ENCODE results near the gene TRIM63. TPM values are rescaled to one million over a fixed set of nuclear protein-coding genes. Genes with fewer than 3 reads are reported as not detected.

Gene TRIM63
- total and polyA plus RNA-seq, 2 of the 13 experiments (the other 11 are each of a cell fraction or from before 2014, with no cell fraction given): not detected

DNA sequence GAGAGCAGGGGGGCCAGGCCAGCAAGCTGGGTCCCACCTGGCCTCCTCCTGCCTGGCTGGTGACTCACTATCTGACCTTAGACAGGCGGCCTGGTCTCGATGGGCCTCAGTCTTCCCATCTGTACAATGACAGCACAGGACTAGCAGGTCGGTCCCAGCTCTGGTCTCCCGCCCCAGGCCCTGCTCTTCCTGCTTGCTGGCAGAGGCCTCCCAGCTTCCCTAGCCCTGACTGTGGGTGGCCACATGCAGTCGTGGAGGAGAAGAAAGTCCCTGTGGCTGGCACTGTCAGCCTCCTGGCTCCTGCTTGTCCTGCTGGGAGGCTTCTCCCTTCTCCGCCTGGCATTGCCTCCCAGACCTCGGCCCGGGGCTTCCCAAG lies 45.0 kb downstream of the TRIM63 start (continued):
- TF ChIP-seq ZNF121 (CRISPR knock-in tag; IDR thresholded peaks at IDR 0.05) (no peak), ZNF577 (CRISPR knock-in tag; IDR thresholded peaks at IDR 0.05; ENCODE audit: borderline replicate concordance, low read depth) (no peak), ZNF20 (CRISPR knock-in tag; IDR thresholded peaks at IDR 0.05) (no peak), SOX6 (IDR thresholded peaks at IDR 0.05) (no peak), SOX6 (CRISPR knock-in tag; IDR thresholded peaks at IDR 0.05) (no peak), KDM3A (CRISPR knock-in tag; IDR thresholded peaks at IDR 0.05; ENCODE audit: low read depth) (no peak), ZNF563 (CRISPR knock-in tag; IDR thresholded peaks at IDR 0.05) (no peak), CBX2 (IDR thresholded peaks at IDR 0.05; ENCODE audit: low read depth, low read length) (no peak), CBX2 (CRISPR knock-in tag; IDR thresholded peaks at IDR 0.05; ENCODE audit: low read depth) (no peak), HES4 (CRISPR knock-in tag; IDR thresholded peaks at IDR 0.05; ENCODE audit: borderline replicate concordance) (no peak), NPAS2 (CRISPR knock-in tag; IDR thresholded peaks at IDR 0.05; ENCODE audit: borderline replicate concordance) (no peak), RBM39 (IDR thresholded peaks at IDR 0.05; ENCODE audit: low read depth, low read length, poor library complexity, severe bottlenecking) (no peak), ZNF263 (CRISPR knock-in tag; IDR thresholded peaks at IDR 0.05) (no peak), ZNF614 (CRISPR knock-in tag; IDR thresholded peaks at IDR 0.05; ENCODE audit: borderline replicate concordance) (no peak), ZNF703 (CRISPR knock-in tag; IDR thresholded peaks at IDR 0.05; ENCODE audit: borderline replicate concordance) (no peak; the same call in 1 of the 2 replicates), THAP11 (CRISPR knock-in tag; IDR thresholded peaks at IDR 0.05) (0 out of 2 replicates have a peak, but pooled peaks have one; percentile 5), DNMT1 (CRISPR knock-in tag; IDR thresholded peaks at IDR 0.05) (no peak), ZNF468 (CRISPR knock-in tag; IDR thresholded peaks at IDR 0.05) (no peak), SALL2 (CRISPR knock-in tag; IDR thresholded peaks at IDR 0.05) (no peak), TRIM24 (CRISPR knock-in tag; IDR thresholded peaks at IDR 0.05) (no peak), YY1 (IDR thresholded peaks at IDR 0.05; ENCODE audit: insufficient read depth, insufficient replicate concordance, low read depth, low read length) (no peak), ZSCAN31 (CRISPR knock-in tag; IDR thresholded peaks at IDR 0.05; ENCODE audit: low read depth) (no peak), ELF1 (CRISPR knock-in tag; IDR thresholded peaks at IDR 0.05) (no peak), ZMAT3 (CRISPR knock-in tag; conservative IDR thresholded peaks at IDR 0.05) (no peak)
- TF ChIP-seq, protein P1, sequence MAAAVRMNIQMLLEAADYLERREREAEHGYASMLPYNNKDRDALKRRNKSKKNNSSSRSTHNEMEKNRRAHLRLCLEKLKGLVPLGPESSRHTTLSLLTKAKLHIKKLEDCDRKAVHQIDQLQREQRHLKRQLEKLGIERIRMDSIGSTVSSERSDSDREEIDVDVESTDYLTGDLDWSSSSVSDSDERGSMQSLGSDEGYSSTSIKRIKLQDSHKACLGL (CRISPR knock-in tag; IDR thresholded peaks at IDR 0.05): 0 out of 2 replicates have a peak, but pooled peaks have one; percentile 47
- TF ChIP-seq, protein P2, sequence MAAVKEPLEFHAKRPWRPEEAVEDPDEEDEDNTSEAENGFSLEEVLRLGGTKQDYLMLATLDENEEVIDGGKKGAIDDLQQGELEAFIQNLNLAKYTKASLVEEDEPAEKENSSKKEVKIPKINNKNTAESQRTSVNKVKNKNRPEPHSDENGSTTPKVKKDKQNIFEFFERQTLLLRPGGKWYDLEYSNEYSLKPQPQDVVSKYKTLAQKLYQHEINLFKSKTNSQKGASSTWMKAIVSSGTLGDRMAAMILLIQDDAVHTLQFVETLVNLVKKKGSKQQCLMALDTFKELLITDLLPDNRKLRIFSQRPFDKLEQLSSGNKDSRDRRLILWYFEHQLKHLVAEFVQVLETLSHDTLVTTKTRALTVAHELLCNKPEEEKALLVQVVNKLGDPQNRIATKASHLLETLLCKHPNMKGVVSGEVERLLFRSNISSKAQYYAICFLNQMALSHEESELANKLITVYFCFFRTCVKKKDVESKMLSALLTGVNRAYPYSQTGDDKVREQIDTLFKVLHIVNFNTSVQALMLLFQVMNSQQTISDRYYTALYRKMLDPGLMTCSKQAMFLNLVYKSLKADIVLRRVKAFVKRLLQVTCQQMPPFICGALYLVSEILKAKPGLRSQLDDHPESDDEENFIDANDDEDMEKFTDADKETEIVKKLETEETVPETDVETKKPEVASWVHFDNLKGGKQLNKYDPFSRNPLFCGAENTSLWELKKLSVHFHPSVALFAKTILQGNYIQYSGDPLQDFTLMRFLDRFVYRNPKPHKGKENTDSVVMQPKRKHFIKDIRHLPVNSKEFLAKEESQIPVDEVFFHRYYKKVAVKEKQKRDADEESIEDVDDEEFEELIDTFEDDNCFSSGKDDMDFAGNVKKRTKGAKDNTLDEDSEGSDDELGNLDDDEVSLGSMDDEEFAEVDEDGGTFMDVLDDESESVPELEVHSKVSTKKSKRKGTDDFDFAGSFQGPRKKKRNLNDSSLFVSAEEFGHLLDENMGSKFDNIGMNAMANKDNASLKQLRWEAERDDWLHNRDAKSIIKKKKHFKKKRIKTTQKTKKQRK (IDR thresholded peaks at IDR 0.05; ENCODE audit: low read length): no peak
- TF ChIP-seq, protein P3, sequence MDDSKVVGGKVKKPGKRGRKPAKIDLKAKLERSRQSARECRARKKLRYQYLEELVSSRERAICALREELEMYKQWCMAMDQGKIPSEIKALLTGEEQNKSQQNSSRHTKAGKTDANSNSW (CRISPR knock-in tag; IDR thresholded peaks at IDR 0.05; ENCODE audit: borderline replicate concordance): no peak
- TF ChIP-seq, protein P4, sequence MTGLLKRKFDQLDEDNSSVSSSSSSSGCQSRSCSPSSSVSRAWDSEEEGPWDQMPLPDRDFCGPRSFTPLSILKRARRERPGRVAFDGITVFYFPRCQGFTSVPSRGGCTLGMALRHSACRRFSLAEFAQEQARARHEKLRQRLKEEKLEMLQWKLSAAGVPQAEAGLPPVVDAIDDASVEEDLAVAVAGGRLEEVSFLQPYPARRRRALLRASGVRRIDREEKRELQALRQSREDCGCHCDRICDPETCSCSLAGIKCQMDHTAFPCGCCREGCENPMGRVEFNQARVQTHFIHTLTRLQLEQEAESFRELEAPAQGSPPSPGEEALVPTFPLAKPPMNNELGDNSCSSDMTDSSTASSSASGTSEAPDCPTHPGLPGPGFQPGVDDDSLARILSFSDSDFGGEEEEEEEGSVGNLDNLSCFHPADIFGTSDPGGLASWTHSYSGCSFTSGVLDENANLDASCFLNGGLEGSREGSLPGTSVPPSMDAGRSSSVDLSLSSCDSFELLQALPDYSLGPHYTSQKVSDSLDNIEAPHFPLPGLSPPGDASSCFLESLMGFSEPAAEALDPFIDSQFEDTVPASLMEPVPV (CRISPR knock-in tag; IDR thresholded peaks at IDR 0.05): no peak
